COR-L47 (cell line): Measurements from ENCODE around the gene AVPI1.
"Not testable (repeated sequence)": the region's sequence is repeated elsewhere in the genome, so short reads cannot be mapped to it uniquely, and the experiment has no call there.

Source experiments
- DNase-seq: peaks from one replicate; lab custom pipeline; 2025; lab: John Stamatoyannopoulos, UW

The AVPI1 gene

GRCh38 chr10:97640174-97640867, 46.7 kb downstream of the AVPI1 start, which contains the start of gene PI4K2A:
Gene PI4K2A (plus strand): TSS chr10:97640671. CDS start chr10:97640743, 72 bp downstream.
- DNase-seq, result peak; percentile 93

GRCh38 chr10:97639090-97639489, 48.0 kb downstream of the AVPI1 start:
- not testable (repeated sequence) for DNase-seq

- no peak for DNase-seq
Measured at GRCh38 chr10:97635577-97635976, 51.5 kb downstream of the AVPI1 start.

- DNase-seq, result no peak
Measured at GRCh38 chr10:97633921-97634320, 53.1 kb downstream of the AVPI1 start.

GRCh38 chr10:97632949-97633884, 53.8 kb downstream of the AVPI1 start, which contains the start of gene MORN4:
Gene MORN4 (minus strand): TSS chr10:97633500. CDS start chr10:97619653, 13,847 bp downstream.
- DNase-seq, result peak; percentile 81

- DNase-seq, result no peak
Measured at GRCh38 chr10:97631098-97631497, 55.9 kb downstream of the AVPI1 start.

GRCh38 chr10:97629289-97629688, 57.8 kb downstream of the AVPI1 start:
- DNase-seq, result no peak

GRCh38 chr10:97628228-97628627, 58.8 kb downstream of the AVPI1 start:
- no peak for DNase-seq

GRCh38 chr10:97627731-97628130, 59.3 kb downstream of the AVPI1 start:
- no peak for DNase-seq
